HEK293 (cell line): ENCODE results near the gene YWHAG.

Experiments used
- CTCF ChIA-PET: fragments of 350-600 bp; formaldehyde crosslinking; extraction: SDS; loops from one replicate; lab custom pipeline; 2021; ENCODE audit warnings: antibody characterized with exemption; lab: Yijun Ruan, JAX
- POLR2A ChIA-PET: fragments of 300-600 bp; formaldehyde crosslinking; extraction: SDS; loops from one replicate; lab custom pipeline; 2020; ENCODE audit warnings: antibody characterized with exemption, inconsistent platforms; lab: Yijun Ruan, JAX
- H3K27ac ChIP-seq: fragments of 200-500 bp; sonication (Bioruptor generic); 2 replicates; pipeline ENCODE4 v1.5.1; 2014; ENCODE audit warnings: low read depth, low read length, control low read depth, inconsistent platforms; ENCODE audit errors: extremely low read depth
- H3K36me3 ChIP-seq, 2 experiments: fragments of 200-500 bp in 1 of 2; sonication (Bioruptor generic) in 1 of 2; 1 replicate in 1 of 2; 2 replicates in 1 of 2; pipeline ENCODE4 v1.5.1; 2014 to 2017; ENCODE audit warnings: inconsistent platforms in 2 of 2, low read length in 2 of 2; ENCODE audit not compliant: control insufficient read depth in 2 of 2, insufficient read depth in 1 of 2
- H3K4me1 ChIP-seq: fragments of 200-500 bp; sonication (Bioruptor generic); 2 replicates; pipeline ENCODE4 v1.5.1; 2014; ENCODE audit warnings: mild to moderate bottlenecking, low read length, inconsistent platforms; ENCODE audit not compliant: control insufficient read depth, insufficient read depth
- H3K4me3 ChIP-seq: 2 replicates; pipeline ENCODE4 v1.5.1; 2011; ENCODE audit warnings: low read depth, mild to moderate bottlenecking, control low read depth, low read length, moderate library complexity
- H3K9me3 ChIP-seq: fragments of 200-500 bp; sonication (Bioruptor generic); 2 replicates; pipeline ENCODE4 v1.5.1; 2014; ENCODE audit warnings: low read depth, low read length, inconsistent platforms; ENCODE audit not compliant: control insufficient read depth, insufficient read depth
- ATF2 ChIP-seq: fragments of 450-650 bp; formaldehyde crosslinking; IDR thresholded peaks from 2 replicates; pipeline ENCODE4 v1.5.1; 2016; ENCODE audit warnings: missing biosample characterization, missing genetic modification characterization, low read depth
- BCL11A ChIP-seq: fragments of 450-650 bp; formaldehyde crosslinking; IDR thresholded peaks from 2 replicates; pipeline ENCODE4 v1.5.1; 2016; ENCODE audit warnings: low read depth, missing biosample characterization, missing genetic modification characterization
- EGR2 ChIP-seq: fragments of 450-650 bp; formaldehyde crosslinking; IDR thresholded peaks from 2 replicates; pipeline ENCODE4 v1.5.1; 2016; ENCODE audit warnings: low read depth, missing biosample characterization, missing genetic modification characterization
- ELK4 ChIP-seq: IDR thresholded peaks from 2 replicates; pipeline ENCODE4 v1.6.1; 2011; ENCODE audit warnings: mild to moderate bottlenecking, low read depth, low read length, borderline replicate concordance
- FEZF1 ChIP-seq: fragments of 450-650 bp; formaldehyde crosslinking; IDR thresholded peaks from 2 replicates; pipeline ENCODE4 v1.5.1; 2016; ENCODE audit warnings: missing biosample characterization, missing genetic modification characterization
- GLIS2 ChIP-seq: fragments of 450-650 bp; formaldehyde crosslinking; IDR thresholded peaks from 2 replicates; pipeline ENCODE4 v1.5.1; 2016; ENCODE audit warnings: missing biosample characterization, missing genetic modification characterization
- PRDM10 ChIP-seq: fragments of 450-650 bp; formaldehyde crosslinking; IDR thresholded peaks from 2 replicates; pipeline ENCODE4 v1.5.1; 2016; ENCODE audit warnings: missing biosample characterization, missing genetic modification characterization
- ZBTB1 ChIP-seq: fragments of 450-650 bp; formaldehyde crosslinking; IDR thresholded peaks from 2 replicates; pipeline ENCODE4 v1.5.1; 2016; ENCODE audit warnings: missing biosample characterization, missing genetic modification characterization
- ZFHX2 ChIP-seq: fragments of 450-650 bp; formaldehyde crosslinking; conservative IDR thresholded peaks from 2 replicates; pipeline ENCODE4 v1.5.1; 2016; ENCODE audit warnings: missing biosample characterization, missing genetic modification characterization
- ZFP41 ChIP-seq: fragments of 450-650 bp; formaldehyde crosslinking; IDR thresholded peaks from 2 replicates; pipeline ENCODE4 v1.5.1; 2016; ENCODE audit warnings: missing biosample characterization, missing genetic modification characterization, borderline replicate concordance
- ZNF121 ChIP-seq: fragments of 450-650 bp; formaldehyde crosslinking; IDR thresholded peaks from 2 replicates; pipeline ENCODE4 v1.5.1; 2016; ENCODE audit warnings: missing biosample characterization, missing genetic modification characterization
- ZNF239 ChIP-seq: fragments of 450-650 bp; formaldehyde crosslinking; IDR thresholded peaks from 2 replicates; pipeline ENCODE4 v1.5.1; 2016; ENCODE audit warnings: missing biosample characterization, missing genetic modification characterization
- ZNF24 ChIP-seq: fragments of 450-650 bp; formaldehyde crosslinking; IDR thresholded peaks from 2 replicates; pipeline ENCODE4 v1.5.1; 2016; ENCODE audit warnings: missing biosample characterization, missing genetic modification characterization
- ZNF394 ChIP-seq: fragments of 450-650 bp; formaldehyde crosslinking; IDR thresholded peaks from 2 replicates; pipeline ENCODE4 v1.5.1; 2016; ENCODE audit warnings: missing biosample characterization, missing genetic modification characterization, mild to moderate bottlenecking, moderate library complexity, borderline replicate concordance
- ZNF449 ChIP-seq: fragments of 450-650 bp; formaldehyde crosslinking; IDR thresholded peaks from 2 replicates; pipeline ENCODE4 v1.5.1; 2017; ENCODE audit warnings: missing biosample characterization, mild to moderate bottlenecking, missing genetic modification characterization, moderate library complexity
- ZNF544 ChIP-seq: fragments of 450-650 bp; formaldehyde crosslinking; IDR thresholded peaks from 2 replicates; pipeline ENCODE4 v1.5.0; 2017; ENCODE audit warnings: missing biosample characterization, missing genetic modification characterization
- ZNF555 ChIP-seq: fragments of 450-650 bp; formaldehyde crosslinking; conservative IDR thresholded peaks from 2 replicates; pipeline ENCODE4 v1.5.1; 2017; ENCODE audit warnings: missing biosample characterization, mild to moderate bottlenecking, missing genetic modification characterization, inconsistent platforms
- ZNF571 ChIP-seq: fragments of 450-650 bp; formaldehyde crosslinking; IDR thresholded peaks from 2 replicates; pipeline ENCODE4 v1.5.0; 2017; ENCODE audit warnings: missing biosample characterization, missing genetic modification characterization
- ZNF596 ChIP-seq: fragments of 450-650 bp; IDR thresholded peaks from 2 replicates; pipeline ENCODE4 v1.5.0; 2018; ENCODE audit warnings: missing biosample characterization, mild to moderate bottlenecking, missing genetic modification characterization, moderate library complexity
- ZSCAN16 ChIP-seq: fragments of 450-650 bp; formaldehyde crosslinking; IDR thresholded peaks from 2 replicates; pipeline ENCODE4 v1.5.1; 2016; ENCODE audit warnings: missing biosample characterization, missing genetic modification characterization
- TF ChIP-seq, protein P1 (sequence below): fragments of 450-650 bp; formaldehyde crosslinking; IDR thresholded peaks from 2 replicates; pipeline ENCODE4 v1.5.1; 2016; ENCODE audit warnings: missing biosample characterization, missing genetic modification characterization
- TF ChIP-seq, protein P2 (sequence below): fragments of 450-650 bp; formaldehyde crosslinking; IDR thresholded peaks from 2 replicates; pipeline ENCODE4 v1.5.0; 2017; ENCODE audit warnings: missing biosample characterization, missing genetic modification characterization, borderline replicate concordance

YWHAG gene

GRCh38 chr7:76342222-76342621 is 16.6 kb downstream of the YWHAG start:
- H3K4me1 ChIP-seq: no peaks in the 10 kb centered on the region
- ChIA-PET POLR2A (no interaction called here), CTCF (interaction anchor here (0.7 kb wide), 1 partner anchor 27 kb away, joined by 4 read pairs; no protein-coding TSS in a partner anchor)
- TF ChIP-seq ELK4 (no peak), PRDM10 (tag by site-specific recombination) (no peak), ZNF24 (tag by site-specific recombination) (no peak), ZNF239 (tag by site-specific recombination) (no peak), ZNF571 (tag by site-specific recombination) (no peak), ZNF121 (tag by site-specific recombination) (no peak), ZNF555 (tag by site-specific recombination) (no peak), ZSCAN16 (no peak), ZFHX2 (tag by site-specific recombination) (no peak), ZBTB1 (tag by site-specific recombination) (no peak), FEZF1 (tag by site-specific recombination) (no peak)
- TF ChIP-seq, protein P1, sequence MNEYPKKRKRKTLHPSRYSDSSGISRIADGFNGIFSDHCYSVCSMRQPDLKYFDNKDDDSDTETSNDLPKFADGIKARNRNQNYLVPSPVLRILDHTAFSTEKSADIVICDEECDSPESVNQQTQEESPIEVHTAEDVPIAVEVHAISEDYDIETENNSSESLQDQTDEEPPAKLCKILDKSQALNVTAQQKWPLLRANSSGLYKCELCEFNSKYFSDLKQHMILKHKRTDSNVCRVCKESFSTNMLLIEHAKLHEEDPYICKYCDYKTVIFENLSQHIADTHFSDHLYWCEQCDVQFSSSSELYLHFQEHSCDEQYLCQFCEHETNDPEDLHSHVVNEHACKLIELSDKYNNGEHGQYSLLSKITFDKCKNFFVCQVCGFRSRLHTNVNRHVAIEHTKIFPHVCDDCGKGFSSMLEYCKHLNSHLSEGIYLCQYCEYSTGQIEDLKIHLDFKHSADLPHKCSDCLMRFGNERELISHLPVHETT (tag by site-specific recombination): no peak
- no peak overlapping the region for H3K27ac ChIP-seq
- H3K9me3 ChIP-seq: no peaks in the 10 kb centered on the region
- no peak overlapping the region for H3K4me3 ChIP-seq
- peaks cover 38 to 47% of the 10 kb centered on the region in 2 experiments for H3K36me3 ChIP-seq

GRCh38 chr7:76340617-76341131 is 18.1 kb downstream of the YWHAG start:
- H3K9me3 ChIP-seq: no peaks in the 10 kb centered on the region
- no peak for TF ChIP-seq EGR2 (tag by site-specific recombination)
- no peak for TF ChIP-seq ATF2 (tag by site-specific recombination)
- TF ChIP-seq ZNF394: no peak
- no peak for TF ChIP-seq ZNF544 (tag by site-specific recombination)
- no peak for TF ChIP-seq ZNF449 (tag by site-specific recombination)
- TF ChIP-seq ZNF596 (tag by site-specific recombination): no peak
- TF ChIP-seq BCL11A: no peak
- TF ChIP-seq, protein P2, sequence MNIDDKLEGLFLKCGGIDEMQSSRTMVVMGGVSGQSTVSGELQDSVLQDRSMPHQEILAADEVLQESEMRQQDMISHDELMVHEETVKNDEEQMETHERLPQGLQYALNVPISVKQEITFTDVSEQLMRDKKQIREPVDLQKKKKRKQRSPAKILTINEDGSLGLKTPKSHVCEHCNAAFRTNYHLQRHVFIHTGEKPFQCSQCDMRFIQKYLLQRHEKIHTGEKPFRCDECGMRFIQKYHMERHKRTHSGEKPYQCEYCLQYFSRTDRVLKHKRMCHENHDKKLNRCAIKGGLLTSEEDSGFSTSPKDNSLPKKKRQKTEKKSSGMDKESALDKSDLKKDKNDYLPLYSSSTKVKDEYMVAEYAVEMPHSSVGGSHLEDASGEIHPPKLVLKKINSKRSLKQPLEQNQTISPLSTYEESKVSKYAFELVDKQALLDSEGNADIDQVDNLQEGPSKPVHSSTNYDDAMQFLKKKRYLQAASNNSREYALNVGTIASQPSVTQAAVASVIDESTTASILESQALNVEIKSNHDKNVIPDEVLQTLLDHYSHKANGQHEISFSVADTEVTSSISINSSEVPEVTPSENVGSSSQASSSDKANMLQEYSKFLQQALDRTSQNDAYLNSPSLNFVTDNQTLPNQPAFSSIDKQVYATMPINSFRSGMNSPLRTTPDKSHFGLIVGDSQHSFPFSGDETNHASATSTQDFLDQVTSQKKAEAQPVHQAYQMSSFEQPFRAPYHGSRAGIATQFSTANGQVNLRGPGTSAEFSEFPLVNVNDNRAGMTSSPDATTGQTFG (tag by site-specific recombination): no peak
- TF ChIP-seq ZFP41 (tag by site-specific recombination): no peak
- TF ChIP-seq GLIS2 (tag by site-specific recombination): no peak
- ChIA-PET POLR2A (interaction anchor here (0.6 kb wide), 1 partner anchor 24 kb away, joined by 4 read pairs; no protein-coding TSS in a partner anchor), CTCF (interaction anchor here (0.7 to 1.1 kb wide), 2 partner anchors 18 to 84 kb away, joined by 3 read pairs; partner anchors contain the start of gene YWHAG)
- no peak overlapping the region for H3K27ac ChIP-seq
- peaks cover 23 to 37% of the 10 kb centered on the region in 2 experiments for H3K36me3 ChIP-seq
- no peak overlapping the region for H3K4me3 ChIP-seq
- H3K4me1 ChIP-seq: no peaks in the 10 kb centered on the region
